Measurements from ENCODE around the gene CCDC28A.

- TF ChIP-seq EZH2 (IDR thresholded peaks at IDR 0.05; ENCODE audit: borderline replicate concordance, low read depth, low read length, poor library complexity, severe bottlenecking) (no peak), CTCF (conservative IDR thresholded peaks at IDR 0.05; ENCODE audit: low read depth, low read length) (no peak)
Measured at GRCh38 chr6:138773177-138774091, at the start of gene CCDC28A.
